ENCODE results near the gene ZNF575. TPM values are rescaled to one million over a fixed set of nuclear protein-coding genes. Genes with fewer than 3 reads are reported as not detected.

ZNF575 gene
- total RNA-seq, 1 experiment from 2014 or later, result 1.1 TPM

GRCh38 chr19:43501661-43502418 is 31.1 kb upstream of the ZNF575 start:
- no peaks in the 10 kb centered on the region for H3K27me3 Mint-ChIP-seq (ENCODE audit: insufficient read depth, unreplicated experiment)
- no peak overlapping the region for H3K27ac Mint-ChIP-seq (ENCODE audit: low read depth, unreplicated experiment)
- H3K4me3 Mint-ChIP-seq (ENCODE audit: unreplicated experiment), result no peak overlapping the region
- no peak for DNase-seq (ENCODE audit: unreplicated experiment)
- ChIA-PET POLR2A (interaction anchor here (1.3 kb wide), 1 partner anchor 55 kb away, joined by 3 read pairs; no protein-coding TSS in a partner anchor), CTCF (interaction anchor here (0.6 to 0.8 kb wide), 4 partner anchors 9 to 92 kb away, joined by 3 to 4 read pairs (median 4); no protein-coding TSS in a partner anchor)
- H3K4me1 Mint-ChIP-seq (ENCODE audit: insufficient read depth, unreplicated experiment), result peaks cover 11% of the 10 kb centered on the region
- intact Hi-C loops (cut with micrococcal nuclease), result no loop called here
- no peaks in the 10 kb centered on the region for H3K9me3 Mint-ChIP-seq (ENCODE audit: unreplicated experiment)
- BruUV-seq (replicated peaks), result no TSS peak
- H3K36me3 Mint-ChIP-seq (ENCODE audit: insufficient read depth, unreplicated experiment), result peaks cover 41% of the 10 kb centered on the region
- no peak for TF ChIP-seq CTCF (IDR thresholded peaks at IDR 0.05; ENCODE audit: unreplicated experiment)

DNA sequence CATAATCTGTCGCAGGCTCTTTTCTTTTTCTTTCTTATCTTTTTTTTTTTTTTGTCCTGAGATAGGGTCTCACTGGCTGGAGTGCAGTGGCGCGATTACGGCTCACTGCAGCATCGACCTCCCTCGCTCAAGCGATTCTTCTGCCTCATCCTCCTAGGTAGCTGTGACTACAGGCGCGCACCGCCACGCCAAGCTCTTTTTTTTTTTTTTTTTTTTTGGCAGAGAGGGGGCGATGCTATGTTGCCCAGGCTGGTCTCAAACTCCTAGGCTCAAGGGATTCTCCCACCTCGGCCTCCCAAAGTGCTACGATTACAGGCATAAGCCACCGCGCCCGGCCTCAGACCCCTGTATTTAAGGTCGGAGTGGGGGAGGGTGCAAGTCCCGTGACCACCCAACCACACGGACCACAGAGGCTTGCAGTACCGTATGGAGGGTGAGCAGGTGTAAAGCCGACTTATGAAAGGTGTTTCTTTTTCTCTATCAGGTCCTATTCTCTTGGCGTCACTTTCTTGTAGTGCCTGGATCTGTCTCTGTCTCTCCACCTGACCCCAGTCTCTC is 30.5 kb upstream of the ZNF575 start:
- POLR2A ChIA-PET, result interaction anchor here (1.6 to 3.9 kb wide), 4 partner anchors 23 to 39 kb away, joined by 6 to 29 read pairs (median 12); partner anchors contain the start of genes ETHE1 and ZNF575
- CTCF ChIA-PET, result interaction anchor here (0.6 to 1.2 kb wide), 5 partner anchors 12 to 579 kb away, joined by 3 to 4 read pairs (median 3); no protein-coding TSS in a partner anchor
- no peak for TF ChIP-seq CTCF (IDR thresholded peaks at IDR 0.05; ENCODE audit: unreplicated experiment)
- peak overlapping the region; percentile 90 for H3K4me3 Mint-ChIP-seq (ENCODE audit: unreplicated experiment)
- H3K36me3 Mint-ChIP-seq (ENCODE audit: insufficient read depth, unreplicated experiment), result peaks cover 41% of the 10 kb centered on the region
- intact Hi-C loops (cut with micrococcal nuclease), result no loop called here
- peaks cover 11% of the 10 kb centered on the region for H3K4me1 Mint-ChIP-seq (ENCODE audit: insufficient read depth, unreplicated experiment)
- no peaks in the 10 kb centered on the region for H3K27me3 Mint-ChIP-seq (ENCODE audit: insufficient read depth, unreplicated experiment)
- no TSS peak for BruUV-seq (replicated peaks)
- H3K27ac Mint-ChIP-seq (ENCODE audit: low read depth, unreplicated experiment), result no peak overlapping the region
- H3K9me3 Mint-ChIP-seq (ENCODE audit: unreplicated experiment), result no peaks in the 10 kb centered on the region
- no peak for DNase-seq (ENCODE audit: unreplicated experiment)

GRCh38 chr19:43503501-43504425 is 29.2 kb upstream of the ZNF575 start:
- no peak for TF ChIP-seq CTCF (IDR thresholded peaks at IDR 0.05; ENCODE audit: unreplicated experiment)
- ChIA-PET POLR2A (interaction anchor here (0.6 to 3.9 kb wide), 18 partner anchors 9 to 481 kb away, joined by 3 to 29 read pairs (median 6); partner anchors contain the start of genes ETHE1, LYPD3 and ZNF575), CTCF (interaction anchor here (0.5 to 3.4 kb wide), 9 partner anchors 11 to 580 kb away, joined by 3 to 19 read pairs (median 3); no protein-coding TSS in a partner anchor)
- BruUV-seq (replicated peaks), result no TSS peak
- intact Hi-C loops (cut with micrococcal nuclease), result loop anchor here (1.0 kb wide), 2 partner anchors 38 to 56 kb away; partner anchors contain the start of gene LYPD3
- peak overlapping the region; percentile 90 for H3K4me3 Mint-ChIP-seq (ENCODE audit: unreplicated experiment)
- no peaks in the 10 kb centered on the region for H3K27me3 Mint-ChIP-seq (ENCODE audit: insufficient read depth, unreplicated experiment)
- peaks cover 46% of the 10 kb centered on the region for H3K36me3 Mint-ChIP-seq (ENCODE audit: insufficient read depth, unreplicated experiment)
- DNase-seq (ENCODE audit: unreplicated experiment), result peak; percentile 94
- H3K4me1 Mint-ChIP-seq (ENCODE audit: insufficient read depth, unreplicated experiment), result peaks cover 11% of the 10 kb centered on the region
- no peaks in the 10 kb centered on the region for H3K9me3 Mint-ChIP-seq (ENCODE audit: unreplicated experiment)
- H3K27ac Mint-ChIP-seq (ENCODE audit: low read depth, unreplicated experiment), result peak overlapping the region; percentile 87
